ENCODE measurements around the gene RHOH. TPM values are rescaled to one million over a fixed set of nuclear protein-coding genes. Genes with fewer than 3 reads are reported as not detected.
A peak's percentile ranks its signal among the peaks of the same experiment; 100 is the strongest.

Gene RHOH
- total and polyA plus RNA-seq, 10 donors: 51.4 to 112 (median 74.3) TPM

- 70 to 85% (median 74%) methylated on average over 4 of the region's 4 CpGs for WGBS, 5 donors
- Histone ChIP-seq H3K4me3 (peak overlapping the region in 6 of 8 donors; percentile 10 to 79 (median 56)), H3K4me1 (peaks cover 20 to 96% (median 50%) of the 10 kb centered on the region in 6 donors), H3K36me3 (peaks cover 0 to 5% (median 0%) of the 10 kb centered on the region in 6 donors), H3K27me3 (replicated peaks in 1 of 7) (no peaks in the 10 kb centered on the region), H3K9me3 (no peaks in the 10 kb centered on the region), H3K27ac (peak overlapping the region; percentile 51 to 94 (median 89))
- no peak for DNase-seq
- TF ChIP-seq POLR2AphosphoS5 (IDR thresholded peaks at IDR 0.05) (peak in 1 of 3 donors; percentile 28), CTCF (IDR thresholded peaks at IDR 0.05 in 8 of 11, conservative IDR thresholded peaks at IDR 0.05 in 3 of 11) (no peak), POLR2A (IDR thresholded peaks at IDR 0.05) (no peak)
- intact Hi-C loops (cut with DNase I; ENCODE audit: low total_unique reads): no loop called here
Observed at GRCh38 chr4:40201898-40202297, 5.1 kb downstream of the RHOH start.

DNA sequence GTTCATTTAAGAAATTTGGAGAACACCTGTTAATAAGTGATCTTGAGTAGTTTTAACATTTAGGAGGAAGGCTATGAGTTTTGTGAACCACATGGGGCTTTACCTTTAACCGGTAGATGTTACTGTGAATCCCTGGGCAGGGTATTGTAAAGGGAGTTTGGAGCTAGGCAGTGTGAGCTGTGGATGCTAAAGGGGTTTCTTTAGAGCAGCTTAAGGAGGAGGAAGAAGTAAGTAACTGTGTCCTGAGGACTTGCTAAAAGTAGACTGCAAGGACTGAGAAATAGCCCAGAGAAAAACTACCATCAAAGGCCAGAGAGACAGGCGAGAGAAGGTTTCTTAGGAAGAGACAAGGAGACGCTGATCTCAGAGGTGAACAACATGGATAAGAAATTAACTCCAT is 5.6 kb downstream of the RHOH start:
- peak overlapping the region; percentile 56 to 94 (median 88) for H3K27ac ChIP-seq
- no peak for TF ChIP-seq POLR2A (IDR thresholded peaks at IDR 0.05)
- TF ChIP-seq POLR2AphosphoS5 (IDR thresholded peaks at IDR 0.05): no peak
- TF ChIP-seq CTCF (IDR thresholded peaks at IDR 0.05 in 8 of 11, conservative IDR thresholded peaks at IDR 0.05 in 3 of 11): no peak
- H3K9me3 ChIP-seq: no peaks in the 10 kb centered on the region
- peaks cover 0 to 5% (median 0%) of the 10 kb centered on the region in 6 donors for H3K36me3 ChIP-seq
- H3K4me3 ChIP-seq: peak overlapping the region in 6 of 8 donors; percentile 10 to 79 (median 56)
- intact Hi-C loops (cut with DNase I; ENCODE audit: low total_unique reads): no loop called here
- no peaks in the 10 kb centered on the region for H3K27me3 ChIP-seq (replicated peaks in 1 of 7)
- WGBS, 5 donors: 53 to 67% (median 60%) methylated on average over 3 of the region's 3 CpGs
- H3K4me1 ChIP-seq: peaks cover 20 to 97% (median 55%) of the 10 kb centered on the region in 6 donors
- no peak for DNase-seq

GRCh38 chr4:40204507-40205258 is 7.9 kb downstream of the RHOH start:
- peak overlapping the region in 6 of 8 donors; percentile 1 to 79 (median 39) for H3K4me3 ChIP-seq
- no peaks in the 10 kb centered on the region for H3K9me3 ChIP-seq
- no peaks in the 10 kb centered on the region for H3K27me3 ChIP-seq (replicated peaks in 1 of 7)
- 57 to 80% (median 66%) methylated on average over 9 of the region's 9 CpGs for WGBS, 5 donors
- TF ChIP-seq POLR2AphosphoS5 (IDR thresholded peaks at IDR 0.05) (peak in 1 of 3 donors; percentile 12), POLR2A (IDR thresholded peaks at IDR 0.05) (no peak), CTCF (IDR thresholded peaks at IDR 0.05 in 8 of 11, conservative IDR thresholded peaks at IDR 0.05 in 3 of 11) (no peak)
- H3K4me1 ChIP-seq: peaks cover 26 to 100% (median 69%) of the 10 kb centered on the region in 6 donors
- peaks cover 0 to 9% (median 0%) of the 10 kb centered on the region in 6 donors for H3K36me3 ChIP-seq
- peak overlapping the region; percentile 49 to 94 (median 84) for H3K27ac ChIP-seq
- no peak for DNase-seq
- intact Hi-C loops (cut with DNase I; ENCODE audit: low total_unique reads): no loop called here

Data from spleen (tissue), 11 donors.